ENCODE results near the gene CSPG4. TPM values are rescaled to one million over a fixed set of nuclear protein-coding genes. Genes with fewer than 3 reads are reported as not detected.
A peak's percentile ranks its signal among the peaks of the same experiment; 100 is the strongest.

CSPG4 gene
- total and polyA plus RNA-seq, 9 of the 15 experiments (the other 6 are each of a cell fraction or from before 2014, with no cell fraction given), result under 0.01 to 0.07 (median 0.04) TPM; not detected in 5

DNA sequence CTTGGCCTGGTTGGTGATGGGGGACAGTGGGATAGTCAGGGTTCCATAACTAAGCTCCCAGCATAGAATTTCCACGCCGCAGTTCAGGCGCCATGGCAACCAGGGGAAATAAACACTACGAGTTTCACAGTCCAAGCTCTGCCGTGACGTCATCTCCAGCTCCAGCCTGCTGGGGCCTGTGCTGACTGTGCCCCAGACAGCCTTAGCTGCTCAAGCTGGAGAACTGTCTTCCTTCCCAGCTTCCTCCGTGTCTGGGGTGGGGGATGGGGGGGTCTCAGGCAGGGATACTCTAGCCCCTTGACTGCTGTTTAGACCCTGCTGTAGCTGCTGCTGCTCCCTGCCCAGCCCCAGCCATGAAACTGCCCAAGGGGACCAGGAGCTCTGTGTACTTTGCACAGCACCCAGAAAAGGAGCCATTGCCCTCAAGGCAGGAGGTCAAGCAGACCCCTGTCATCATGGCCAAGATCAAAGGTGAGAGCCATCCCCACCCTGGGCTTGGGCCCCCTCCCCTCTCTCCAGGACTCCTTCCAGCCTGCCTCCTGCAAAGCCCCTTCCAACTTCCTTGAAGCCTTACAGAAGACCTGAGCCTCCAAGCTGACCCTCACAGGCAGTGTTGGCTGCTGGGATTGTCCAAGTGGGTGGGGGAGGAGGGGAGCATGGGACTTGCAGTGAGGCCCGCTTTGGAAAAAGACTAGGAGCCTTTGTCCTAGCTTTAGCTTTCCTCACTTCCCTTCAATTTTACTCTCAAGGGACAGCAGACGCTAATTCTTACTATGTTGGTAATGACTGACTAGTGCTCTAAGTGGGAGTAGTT, 11.4 kb upstream of the CSPG4 start (continued):
- peak; percentile 53 for TF ChIP-seq NEUROD1 (IDR thresholded peaks at IDR 0.05; ENCODE audit: borderline replicate concordance, low read depth, low read length, partially characterized antibody)
- TF ChIP-seq NRF1 (conservative IDR thresholded peaks at IDR 0.05 in 1 of 2, IDR thresholded peaks at IDR 0.05 in 1 of 2), result peak in 1 of 2 experiments; percentile 17; a peak in 1 of 4 replicates
- no peak for TF ChIP-seq FOXP1 (CRISPR knock-in tag; IDR thresholded peaks at IDR 0.05)
- TF ChIP-seq GTF2F1 (IDR thresholded peaks at IDR 0.05; ENCODE audit: low read depth, low read length), result no peak
- no peak for TF ChIP-seq PPARD (CRISPR knock-in tag; IDR thresholded peaks at IDR 0.05)
- no peak for TF ChIP-seq POLR2AphosphoS2 (IDR thresholded peaks at IDR 0.05; ENCODE audit: low read length)
- TF ChIP-seq, protein P1, sequence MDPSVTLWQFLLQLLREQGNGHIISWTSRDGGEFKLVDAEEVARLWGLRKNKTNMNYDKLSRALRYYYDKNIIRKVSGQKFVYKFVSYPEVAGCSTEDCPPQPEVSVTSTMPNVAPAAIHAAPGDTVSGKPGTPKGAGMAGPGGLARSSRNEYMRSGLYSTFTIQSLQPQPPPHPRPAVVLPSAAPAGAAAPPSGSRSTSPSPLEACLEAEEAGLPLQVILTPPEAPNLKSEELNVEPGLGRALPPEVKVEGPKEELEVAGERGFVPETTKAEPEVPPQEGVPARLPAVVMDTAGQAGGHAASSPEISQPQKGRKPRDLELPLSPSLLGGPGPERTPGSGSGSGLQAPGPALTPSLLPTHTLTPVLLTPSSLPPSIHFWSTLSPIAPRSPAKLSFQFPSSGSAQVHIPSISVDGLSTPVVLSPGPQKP (CRISPR knock-in tag; IDR thresholded peaks at IDR 0.05), result no peak
- no peak for TF ChIP-seq YBX1 (IDR thresholded peaks at IDR 0.05)
- no peak for TF ChIP-seq ILF3 (IDR thresholded peaks at IDR 0.05; ENCODE audit: borderline replicate concordance)
- TF ChIP-seq ZNF77 (CRISPR knock-in tag; IDR thresholded peaks at IDR 0.05), result no peak
- no peak for TF ChIP-seq ZSCAN29 (IDR thresholded peaks at IDR 0.05)
- TF ChIP-seq, protein P2, sequence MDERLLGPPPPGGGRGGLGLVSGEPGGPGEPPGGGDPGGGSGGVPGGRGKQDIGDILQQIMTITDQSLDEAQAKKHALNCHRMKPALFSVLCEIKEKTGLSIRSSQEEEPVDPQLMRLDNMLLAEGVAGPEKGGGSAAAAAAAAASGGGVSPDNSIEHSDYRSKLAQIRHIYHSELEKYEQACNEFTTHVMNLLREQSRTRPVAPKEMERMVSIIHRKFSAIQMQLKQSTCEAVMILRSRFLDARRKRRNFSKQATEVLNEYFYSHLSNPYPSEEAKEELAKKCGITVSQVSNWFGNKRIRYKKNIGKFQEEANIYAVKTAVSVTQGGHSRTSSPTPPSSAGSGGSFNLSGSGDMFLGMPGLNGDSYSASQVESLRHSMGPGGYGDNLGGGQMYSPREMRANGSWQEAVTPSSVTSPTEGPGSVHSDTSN (CRISPR knock-in tag; IDR thresholded peaks at IDR 0.05; ENCODE audit: low read depth), result no peak
- TF ChIP-seq, protein P2 (tag; conservative IDR thresholded peaks at IDR 0.05; ENCODE audit: low read depth), result no peak
- TF ChIP-seq NFE2L1 (tag; IDR thresholded peaks at IDR 0.05; ENCODE audit: borderline replicate concordance, low read depth), result no peak
- TF ChIP-seq EWSR1 (IDR thresholded peaks at IDR 0.05; ENCODE audit: borderline replicate concordance, low read depth, partially characterized antibody), result no peak
- TF ChIP-seq HNRNPLL (IDR thresholded peaks at IDR 0.05; ENCODE audit: low read depth, low read length, poor library complexity, severe bottlenecking), result no peak
- no peak for TF ChIP-seq ETV6 (IDR thresholded peaks at IDR 0.05; ENCODE audit: borderline replicate concordance in 1 of 2, low read depth in 2 of 2, low read length in 1 of 2)
- no peak for TF ChIP-seq ETV6 (CRISPR knock-in tag; IDR thresholded peaks at IDR 0.05; ENCODE audit: borderline replicate concordance)
- no peak for TF ChIP-seq XRCC4 (IDR thresholded peaks at IDR 0.05; ENCODE audit: extremely low read depth, insufficient read depth, insufficient read length)
- TF ChIP-seq NFE2 (IDR thresholded peaks at IDR 0.05; ENCODE audit: low read depth), result no peak
- TF ChIP-seq, protein P3, sequence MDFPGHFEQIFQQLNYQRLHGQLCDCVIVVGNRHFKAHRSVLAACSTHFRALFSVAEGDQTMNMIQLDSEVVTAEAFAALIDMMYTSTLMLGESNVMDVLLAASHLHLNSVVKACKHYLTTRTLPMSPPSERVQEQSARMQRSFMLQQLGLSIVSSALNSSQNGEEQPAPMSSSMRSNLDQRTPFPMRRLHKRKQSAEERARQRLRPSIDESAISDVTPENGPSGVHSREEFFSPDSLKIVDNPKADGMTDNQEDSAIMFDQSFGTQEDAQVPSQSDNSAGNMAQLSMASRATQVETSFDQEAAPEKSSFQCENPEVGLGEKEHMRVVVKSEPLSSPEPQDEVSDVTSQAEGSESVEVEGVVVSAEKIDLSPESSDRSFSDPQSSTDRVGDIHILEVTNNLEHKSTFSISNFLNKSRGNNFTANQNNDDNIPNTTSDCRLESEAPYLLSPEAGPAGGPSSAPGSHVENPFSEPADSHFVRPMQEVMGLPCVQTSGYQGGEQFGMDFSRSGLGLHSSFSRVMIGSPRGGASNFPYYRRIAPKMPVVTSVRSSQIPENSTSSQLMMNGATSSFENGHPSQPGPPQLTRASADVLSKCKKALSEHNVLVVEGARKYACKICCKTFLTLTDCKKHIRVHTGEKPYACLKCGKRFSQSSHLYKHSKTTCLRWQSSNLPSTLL (IDR thresholded peaks at IDR 0.05), result no peak
